H4 (cell line): ENCODE data around the gene PEA15. TPM values are rescaled to one million over a fixed set of nuclear protein-coding genes. Genes with fewer than 3 reads are reported as not detected.

Experiments
- DNase-seq: peaks from one replicate; pipeline ENCODE4 v3.0.0-alpha.2; 2015; ENCODE audit warnings: low spot score
- total RNA-seq: library from RNA; depleted of rRNA; stranded (reverse); fragments of >200 nt; shearing (Covaris generic); gene quantifications from 2 replicates; pipeline ENCODE4 v1.2.3, GENCODE V29; 2014

PEA15 gene
- total RNA-seq, 1 experiment from 2014 or later, result 50.7 TPM

DNA sequence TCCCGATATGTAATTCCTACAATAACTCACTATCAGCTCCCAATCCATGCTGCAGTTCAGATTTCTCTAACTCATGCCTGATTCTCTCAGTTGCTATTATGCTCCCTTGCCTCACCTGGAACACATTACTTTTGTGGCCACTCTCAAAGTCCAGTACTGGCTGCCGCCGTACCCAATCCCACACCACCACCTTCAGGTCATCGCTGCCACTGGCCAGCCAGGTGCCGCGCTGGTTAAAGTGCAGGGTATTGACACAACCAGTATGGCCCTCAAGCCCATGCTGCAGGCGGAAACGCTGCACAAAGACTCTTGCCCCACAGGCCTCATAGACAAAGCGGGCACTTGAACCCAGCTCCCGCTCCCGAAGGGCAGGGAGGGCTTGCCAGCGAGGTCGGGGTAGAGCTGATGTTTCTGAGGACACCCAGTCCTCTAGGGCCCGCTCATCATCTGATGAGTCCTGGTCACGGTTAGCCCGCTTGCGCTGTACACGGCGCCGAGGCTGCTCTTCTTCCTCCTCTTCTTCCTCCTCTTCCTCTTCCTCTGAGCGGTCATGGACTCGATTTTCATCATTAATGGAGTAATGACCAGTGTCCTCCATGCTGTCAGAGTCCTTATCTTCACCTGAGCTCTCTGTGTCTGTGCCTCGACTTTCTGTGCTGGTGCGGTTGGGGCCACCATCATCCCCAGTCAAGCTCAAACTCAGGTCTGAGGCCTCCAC lies 34.6 kb downstream of the PEA15 start:
- no peak for DNase-seq

DNA sequence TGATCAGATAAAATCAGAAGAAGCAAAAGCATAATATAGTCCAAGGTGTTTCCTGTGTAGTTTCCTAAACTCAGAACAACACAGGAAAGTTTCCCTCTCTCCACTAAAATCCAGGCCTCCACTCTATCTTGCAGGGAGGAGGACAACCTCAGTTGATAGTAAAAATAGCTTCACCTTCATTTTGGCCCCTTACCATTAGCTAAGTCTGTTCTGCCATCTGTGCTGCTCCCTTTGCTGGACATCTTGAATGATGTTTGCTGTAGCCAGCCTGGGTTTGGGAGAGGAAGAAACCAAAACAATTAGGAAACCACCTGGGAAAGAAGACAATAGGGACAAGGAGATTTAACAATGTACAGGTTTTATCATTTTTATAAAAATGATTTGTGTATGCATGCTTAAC lies 38.6 kb downstream of the PEA15 start:
- DNase-seq, result no peak

DNA sequence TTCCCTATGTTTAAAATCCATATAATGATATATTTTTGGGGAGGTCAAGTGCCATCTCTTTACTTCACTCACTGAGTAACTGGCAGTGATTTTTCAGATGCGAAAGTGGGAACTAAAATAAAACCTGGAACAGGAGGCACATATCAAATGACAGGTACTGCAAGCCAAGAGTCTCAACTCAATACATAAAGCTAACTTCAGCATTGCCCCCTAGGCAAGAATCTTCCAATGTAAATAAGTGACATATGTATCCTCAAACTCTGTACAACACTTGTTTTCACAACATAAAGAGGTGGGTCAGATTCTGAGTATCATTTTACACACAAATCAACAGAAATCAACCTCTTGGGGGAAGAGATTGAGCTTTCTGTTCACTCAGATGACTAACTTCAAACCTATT lies 39.0 kb downstream of the PEA15 start:
- no peak for DNase-seq

DNA sequence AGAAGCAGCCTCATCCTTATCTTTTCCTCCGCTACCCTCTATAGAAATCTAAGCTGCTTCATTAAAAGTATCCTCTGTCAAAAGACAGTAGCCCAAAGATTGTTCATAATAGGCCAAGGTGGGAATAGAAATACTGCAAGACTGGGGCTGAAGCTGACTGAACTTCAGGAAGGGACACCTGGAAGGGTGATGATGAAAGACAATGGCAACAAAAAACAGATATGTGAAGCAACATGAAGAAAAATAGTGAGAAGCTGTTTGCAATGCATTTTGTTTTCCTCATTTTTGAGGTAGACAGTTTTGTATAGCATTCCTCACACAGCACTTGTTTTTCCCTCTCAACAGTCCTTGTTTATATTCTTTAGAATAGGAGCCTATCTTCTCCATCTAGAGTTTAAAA lies 40.2 kb downstream of the PEA15 start:
- no peak for DNase-seq

DNA sequence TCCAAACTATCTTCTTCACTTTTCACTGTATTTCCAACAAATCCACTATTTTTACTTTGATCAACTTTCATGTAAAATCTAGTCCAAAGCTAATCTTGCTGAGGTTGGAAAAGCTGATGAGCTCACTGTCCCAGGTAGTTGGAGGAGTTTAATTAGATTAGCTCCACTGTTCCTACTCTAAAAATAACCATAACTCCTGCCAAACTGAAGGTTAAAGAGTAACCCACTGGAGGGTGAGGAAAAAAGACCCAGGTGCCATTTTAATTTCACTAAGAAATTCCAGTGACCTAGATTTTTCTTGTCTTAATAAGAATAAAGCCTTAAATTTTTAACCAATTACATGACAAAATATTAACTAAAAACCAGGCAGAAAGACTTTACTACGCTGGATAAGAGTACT lies 41.9 kb downstream of the PEA15 start:
- no peak for DNase-seq

DNA sequence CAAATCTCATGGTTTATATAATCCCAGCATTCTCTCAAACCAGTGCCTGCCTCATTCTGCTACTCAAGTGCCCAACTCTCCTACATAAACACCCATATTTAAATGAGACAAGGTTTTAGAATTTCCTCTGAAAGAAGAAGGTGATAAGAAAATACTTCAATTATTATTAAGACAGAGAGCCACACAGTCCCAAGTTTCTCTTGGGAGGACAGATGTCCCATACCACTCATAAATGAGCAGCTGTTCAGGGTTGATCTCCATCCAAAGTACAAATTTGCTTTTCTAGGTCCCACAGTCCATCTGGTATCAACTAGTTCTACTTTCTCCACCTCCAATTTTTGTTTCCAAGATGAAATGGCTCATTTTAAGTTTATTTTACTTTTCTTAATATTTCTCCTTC lies 45.8 kb downstream of the PEA15 start:
- DNase-seq, result no peak

DNA sequence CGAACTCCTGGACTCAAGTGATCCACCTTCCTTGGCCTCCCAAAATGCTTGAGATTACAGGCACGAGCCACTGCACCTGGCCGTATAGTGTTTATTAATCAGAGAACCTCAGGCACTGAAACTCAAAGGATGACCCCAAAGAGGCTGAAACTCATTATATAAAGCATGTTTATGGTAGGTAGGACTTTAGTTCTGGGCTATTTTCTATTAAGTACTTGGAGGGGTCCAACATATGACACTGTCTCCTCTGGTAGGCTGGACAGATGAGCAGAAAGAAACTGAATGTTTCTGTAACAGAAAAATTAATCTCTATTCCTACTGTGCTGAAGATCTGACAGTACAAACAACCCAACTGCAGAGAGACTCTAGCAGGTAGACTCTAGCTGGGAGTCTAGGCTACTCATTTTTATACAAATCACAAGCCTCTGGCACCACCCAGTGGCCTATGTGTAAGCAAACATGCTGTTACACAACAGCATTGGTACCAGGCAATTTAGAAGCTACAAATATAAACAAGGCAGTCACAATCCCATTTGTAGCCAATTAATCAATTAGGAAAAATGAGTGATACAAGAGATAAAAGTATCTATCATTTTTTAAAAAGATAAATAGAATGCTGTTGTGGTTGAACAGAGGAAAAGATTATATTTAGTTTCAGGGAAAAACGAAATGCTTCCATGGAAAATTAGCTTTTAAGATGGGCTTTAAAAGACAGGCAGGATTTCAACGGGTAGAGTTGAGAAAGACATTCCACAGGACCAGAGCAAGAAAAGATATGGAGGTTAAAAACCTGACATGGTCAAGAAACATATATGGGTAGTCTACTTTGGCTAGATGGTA lies 46.7 kb downstream of the PEA15 start:
- peak; percentile 58 for DNase-seq

DNA sequence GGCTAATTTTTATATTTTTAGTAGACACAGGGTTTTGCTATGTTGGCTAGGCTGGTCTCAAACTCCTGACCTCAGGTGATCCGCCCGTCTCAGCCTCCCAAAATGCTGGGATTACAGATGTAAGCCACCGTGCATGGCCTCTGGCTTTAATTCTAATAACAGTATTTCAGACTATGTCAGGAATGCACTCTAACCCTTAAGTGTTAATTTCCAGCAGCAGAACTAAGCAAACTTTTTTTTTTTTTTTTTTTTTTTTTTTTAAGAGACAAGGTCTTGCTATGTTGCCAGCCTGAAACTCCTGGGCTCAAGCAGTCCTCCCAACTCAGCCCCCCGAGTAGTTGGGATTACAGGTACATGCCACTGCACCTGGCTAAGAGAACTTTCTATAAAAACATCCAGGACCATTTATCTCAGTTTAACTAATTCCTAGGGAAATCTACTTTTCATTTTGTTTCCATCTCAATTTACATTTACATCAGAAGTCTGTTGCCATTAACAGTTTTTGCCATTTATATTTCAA lies 50.7 kb downstream of the PEA15 start:
- DNase-seq, result no peak

DNA sequence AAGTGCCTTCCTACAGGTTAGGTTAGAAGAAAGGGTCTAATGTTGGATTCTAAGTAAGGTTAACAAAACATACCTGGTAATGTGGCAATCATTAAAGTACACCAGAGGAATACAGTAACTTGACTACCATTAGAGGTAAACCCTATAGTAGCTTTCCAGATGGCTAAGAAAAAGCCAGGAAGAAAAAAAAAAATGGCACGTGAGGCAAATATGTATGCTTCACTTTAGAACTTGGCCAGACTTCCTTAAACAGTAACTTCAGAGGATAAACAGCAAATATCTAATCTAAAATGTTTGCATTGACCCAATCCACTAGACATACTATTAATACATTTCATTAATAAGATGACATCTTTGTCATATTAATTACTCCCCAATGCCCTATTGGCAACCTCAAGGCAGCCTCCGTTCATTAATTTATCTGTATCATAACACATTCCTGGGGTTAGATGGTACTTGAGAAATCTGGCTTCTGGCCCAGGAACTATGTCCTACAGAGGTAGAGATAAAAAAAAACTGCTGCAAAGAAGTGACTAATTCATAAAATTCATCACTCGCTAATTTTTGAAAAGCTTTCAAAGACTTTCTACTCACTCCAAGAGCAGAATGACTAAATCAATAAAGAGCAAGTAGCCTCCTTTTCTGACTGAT lies 51.3 kb downstream of the PEA15 start:
- DNase-seq, result no peak

DNA sequence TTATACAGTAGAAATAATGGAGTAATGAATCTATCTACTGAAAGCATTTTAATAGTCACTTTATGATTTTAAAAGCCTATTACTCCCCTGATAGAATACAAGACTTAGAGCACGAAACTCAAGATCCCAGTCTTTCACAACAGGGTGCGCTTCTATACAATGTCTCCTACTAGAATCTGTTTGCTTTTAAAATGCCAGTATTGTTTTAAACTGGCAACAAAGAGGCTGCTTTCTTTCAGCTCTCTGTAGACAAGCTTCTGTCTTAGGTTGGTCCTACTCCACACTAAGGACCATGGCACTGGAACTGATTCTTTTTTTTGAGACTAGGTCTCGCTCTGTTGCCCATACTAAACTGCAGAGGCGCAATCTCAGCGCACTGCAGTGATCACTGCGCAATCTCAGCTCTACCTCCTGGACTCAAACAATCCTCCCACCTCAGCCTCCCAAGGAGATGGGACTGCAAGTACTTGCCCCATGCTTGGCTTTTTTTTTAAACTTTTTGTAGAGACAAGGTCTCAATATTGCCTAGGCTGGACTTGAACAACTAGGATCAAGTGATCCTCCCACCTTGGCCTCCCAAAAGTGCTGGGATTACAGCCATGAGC lies 52.3 kb downstream of the PEA15 start:
- DNase-seq, result no peak

DNA sequence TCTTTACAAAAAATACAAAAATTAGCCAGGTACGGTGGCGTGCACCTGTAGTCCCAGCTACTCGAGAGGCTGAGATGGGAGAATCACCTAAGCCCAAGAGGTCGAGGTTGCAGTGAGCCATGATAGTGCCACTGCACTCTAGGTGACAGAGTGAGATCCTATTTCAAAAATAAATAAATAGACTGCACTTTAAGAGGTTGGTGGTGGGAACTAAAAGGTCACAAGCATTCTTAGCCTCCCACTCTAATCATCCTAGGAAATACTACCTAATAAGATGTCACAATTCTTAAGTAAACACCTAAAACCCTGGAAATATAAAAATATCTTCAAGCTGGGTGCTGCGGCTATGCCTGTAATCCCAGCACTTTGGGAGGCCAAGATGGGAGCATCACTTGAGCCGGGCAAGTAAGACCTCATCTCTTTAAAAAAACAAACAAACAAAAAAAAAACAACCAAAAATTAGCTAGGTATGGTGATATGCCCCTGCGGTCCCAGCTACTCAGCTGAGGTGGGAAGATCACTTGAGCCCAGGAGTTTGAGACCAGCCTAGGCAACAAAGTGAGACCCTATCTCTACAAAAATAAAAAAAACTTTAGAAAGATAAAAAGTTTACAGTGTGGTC lies 53.1 kb downstream of the PEA15 start:
- DNase-seq, result no peak

DNA sequence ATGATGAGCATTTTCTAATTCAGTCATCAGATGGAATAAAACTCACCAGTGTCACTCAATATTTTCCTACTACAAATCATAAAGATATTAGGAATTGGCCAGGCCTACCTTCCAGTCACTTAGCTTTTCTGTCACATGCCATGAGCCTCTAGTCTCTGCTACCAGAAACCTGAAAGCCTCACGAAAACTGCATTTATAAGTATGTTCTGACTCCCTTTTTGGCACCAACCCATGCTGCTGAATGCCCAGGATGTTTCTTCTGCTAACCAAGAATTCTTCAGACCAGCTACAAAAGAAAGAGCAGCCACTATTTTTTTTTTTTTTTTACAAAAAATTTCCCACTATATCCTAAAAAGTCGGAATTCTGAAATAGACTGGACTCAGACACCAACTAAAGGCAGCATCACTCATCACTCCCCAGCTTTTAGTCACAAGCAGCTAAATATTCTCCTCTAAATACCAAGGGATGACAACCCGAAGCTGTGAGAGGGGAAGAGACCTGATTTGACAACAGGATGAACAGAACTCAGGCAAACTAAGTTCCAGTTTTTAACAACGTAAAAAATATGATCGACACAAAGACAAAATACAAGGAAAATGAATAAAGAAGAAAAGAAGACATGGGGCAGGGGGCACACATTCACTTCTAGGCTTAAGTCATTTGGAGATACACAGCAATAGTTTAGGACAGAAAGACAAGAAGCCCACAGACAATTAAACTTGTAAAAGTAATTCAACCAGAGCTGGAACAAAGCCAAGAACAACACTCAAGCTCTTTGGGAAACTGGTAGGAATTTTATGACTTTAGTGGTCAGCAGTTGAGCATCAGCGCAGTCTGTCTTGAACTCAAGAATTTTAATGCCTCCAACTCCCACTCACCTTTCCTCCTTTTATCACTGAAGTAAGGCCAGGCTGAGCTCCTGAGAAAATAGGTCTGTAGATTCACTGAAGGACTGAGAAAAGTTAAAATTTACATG lies 55.5 kb downstream of the PEA15 start:
- DNase-seq, result peak; percentile 68

DNA sequence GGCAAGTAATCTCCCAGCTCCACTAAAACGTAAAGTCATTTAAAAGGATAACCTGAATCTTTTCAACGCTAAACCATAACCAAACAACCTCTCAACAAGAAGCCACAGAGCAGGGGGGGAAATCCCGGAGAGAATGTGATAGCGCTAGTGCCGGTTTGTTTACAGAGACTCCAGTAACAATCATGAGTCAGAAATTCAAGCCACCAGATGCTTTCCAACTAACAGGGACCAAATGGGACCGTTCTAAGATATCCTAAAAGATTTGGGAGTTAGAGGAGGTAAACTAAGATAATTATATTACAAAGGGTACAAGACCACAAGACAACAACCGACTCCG lies 56.3 kb downstream of the PEA15 start:
- peak; percentile 79 for DNase-seq

DNA sequence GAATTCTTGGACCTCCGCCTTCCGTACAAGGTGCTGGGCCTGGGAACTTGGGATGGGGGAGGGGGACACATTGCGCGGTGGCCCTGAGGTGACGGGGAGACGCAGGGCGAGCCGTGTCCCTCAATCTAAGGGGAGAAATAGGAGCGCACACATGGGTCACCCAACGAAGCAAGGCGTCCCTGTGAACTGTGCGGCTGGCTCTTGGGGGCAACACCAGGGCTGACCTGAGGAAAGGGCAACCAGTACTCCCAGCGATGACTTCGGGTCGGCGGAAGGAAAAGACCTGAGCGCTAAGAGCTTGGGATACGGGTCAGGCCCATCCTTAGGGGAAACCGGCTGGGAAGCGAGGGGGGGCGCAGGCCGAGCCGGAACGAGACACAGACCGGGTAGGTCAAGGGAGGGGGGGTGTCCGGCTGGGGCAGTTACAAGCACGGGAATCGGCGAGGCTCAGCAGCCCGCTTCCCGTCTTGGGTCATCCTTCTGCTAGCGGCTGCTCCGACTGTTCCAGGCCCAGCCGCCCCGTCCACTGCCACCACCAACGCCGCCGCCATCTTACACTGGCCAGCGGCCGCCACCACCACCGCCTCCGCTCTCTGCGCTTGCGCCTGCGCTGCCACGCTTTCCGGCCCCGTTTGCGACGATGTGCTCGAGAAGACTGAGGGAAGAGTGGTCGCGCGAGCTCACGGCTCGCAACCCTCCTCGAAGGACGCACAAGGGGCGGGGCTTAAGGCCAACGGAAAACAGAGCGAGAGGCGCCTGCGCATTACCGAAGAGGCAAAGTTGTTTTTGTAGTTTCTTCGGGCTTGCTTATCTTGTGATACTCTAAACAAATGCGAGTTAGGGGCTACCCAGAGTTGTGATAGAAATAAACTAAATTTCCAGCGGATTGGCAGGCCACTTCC lies 57.0 kb downstream of the PEA15 start, which contains the start of gene DCAF8:
Gene DCAF8, minus strand, starts transcription at position 657 of the 902 bp plus-strand sequence. CDS start 18,541 bp downstream, outside the sequence.
- DNase-seq, result peak; percentile 98

DNA sequence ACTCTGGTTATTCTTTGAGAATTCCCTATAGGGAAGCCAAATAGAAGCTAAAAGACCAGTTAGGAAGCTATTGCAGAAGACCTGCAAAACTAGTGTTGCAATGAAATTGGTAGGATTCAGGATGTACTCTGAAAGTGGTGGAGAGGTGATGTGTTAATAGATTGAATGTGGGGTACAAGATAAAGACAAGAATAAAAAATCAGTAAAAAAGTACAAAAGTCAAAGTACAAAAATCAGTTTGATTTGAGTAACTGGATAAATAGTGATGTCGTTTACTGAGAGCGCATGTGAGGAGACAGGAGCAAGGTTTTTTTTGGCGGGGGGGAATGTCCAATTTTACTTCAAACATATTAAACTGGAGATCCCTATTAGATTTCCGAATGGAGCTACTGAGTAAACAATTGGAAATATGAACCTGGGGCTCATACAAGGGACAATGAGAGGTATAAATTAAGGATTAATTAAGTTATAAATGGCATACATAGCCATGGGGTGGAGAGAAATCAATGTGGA lies 59.7 kb downstream of the PEA15 start:
- DNase-seq, result no peak
